ENCODE results near the gene XPO4.
"Not testable (repeated sequence)": the region's sequence is repeated elsewhere in the genome, so short reads cannot be mapped to it uniquely, and the experiment has no call there.

XPO4 gene

GRCh38 chr13:20780317-20780716 lies 122.2 kb downstream of the XPO4 start:
- no peak for DNase-seq

GRCh38 chr13:20779405-20779804 lies 123.1 kb downstream of the XPO4 start:
- no peak for DNase-seq

- DNase-seq, result no peak
Measured at GRCh38 chr13:20778311-20778710, 124.2 kb downstream of the XPO4 start.

- no peak for DNase-seq
Measured at GRCh38 chr13:20776751-20777150, 125.8 kb downstream of the XPO4 start.

- DNase-seq, result no peak
Measured at GRCh38 chr13:20775961-20776360, 126.6 kb downstream of the XPO4 start.

GRCh38 chr13:20774746-20775145 lies 127.8 kb downstream of the XPO4 start:
- DNase-seq, result no peak

GRCh38 chr13:20773194-20774080 lies 129.1 kb downstream of the XPO4 start, which contains the start of gene EEF1AKMT1:
Gene EEF1AKMT1 (minus strand): TSS chr13:20773961. CDS start chr13:20757598, 16,363 bp downstream.
- DNase-seq, result peak; percentile 93

GRCh38 chr13:20772401-20773131 lies 130.0 kb downstream of the XPO4 start:
- no peak for DNase-seq

- DNase-seq, result no peak
Measured at GRCh38 chr13:20769834-20770233, 132.7 kb downstream of the XPO4 start.

GRCh38 chr13:20769091-20769490 lies 133.5 kb downstream of the XPO4 start:
- DNase-seq, result no peak

GRCh38 chr13:20767309-20767943 lies 135.1 kb downstream of the XPO4 start:
- no peak for DNase-seq

GRCh38 chr13:20760872-20761271 lies 141.7 kb downstream of the XPO4 start:
- DNase-seq, result no peak

- no peak for DNase-seq
Measured at GRCh38 chr13:20754009-20754408, 148.5 kb downstream of the XPO4 start.

GRCh38 chr13:20749377-20749776 lies 153.2 kb downstream of the XPO4 start:
- DNase-seq, result no peak

- not testable (repeated sequence) for DNase-seq
Measured at GRCh38 chr13:20743830-20744404, 158.6 kb downstream of the XPO4 start.

GRCh38 chr13:20740021-20740420 lies 162.5 kb downstream of the XPO4 start:
- DNase-seq, result no peak

- no peak for DNase-seq
Measured at GRCh38 chr13:20738616-20739015, 163.9 kb downstream of the XPO4 start.

GRCh38 chr13:20729633-20730585 lies 172.6 kb downstream of the XPO4 start:
- DNase-seq, result no peak

- no peak for DNase-seq
Measured at GRCh38 chr13:20728579-20729311, 173.8 kb downstream of the XPO4 start.

- no peak for DNase-seq
Measured at GRCh38 chr13:20727856-20728255, 174.7 kb downstream of the XPO4 start.
